ENCODE data around the gene RYR1.

Gene RYR1

GRCh38 chr19:38387550-38388348, 45.7 kb upstream of the RYR1 start, which contains the start of gene GGN:
TSS of gene GGN (minus strand) at chr19:38388034. CDS start at chr19:38387261, 773 bp downstream.
- peak; percentile 65 to 68 for DNase-seq (ENCODE audit: low read depth in 1 of 2, low spot score in 1 of 2)
- peaks cover 18% of the 10 kb centered on the region for H3K27me3 ChIP-seq (ENCODE audit: insufficient read depth, poor library complexity, severe bottlenecking)
- TF ChIP-seq SPI1 (IDR thresholded peaks at IDR 0.05; ENCODE audit: borderline replicate concordance, low read depth) (no peak), GABPA (IDR thresholded peaks at IDR 0.05; ENCODE audit: low read depth) (no peak), POLR2AphosphoS5 (IDR thresholded peaks at IDR 0.05; ENCODE audit: low read depth) (no peak), CTCF (IDR thresholded peaks at IDR 0.05; ENCODE audit: insufficient read depth, low read length) (no peak)
- TF ChIP-seq, protein P1, sequence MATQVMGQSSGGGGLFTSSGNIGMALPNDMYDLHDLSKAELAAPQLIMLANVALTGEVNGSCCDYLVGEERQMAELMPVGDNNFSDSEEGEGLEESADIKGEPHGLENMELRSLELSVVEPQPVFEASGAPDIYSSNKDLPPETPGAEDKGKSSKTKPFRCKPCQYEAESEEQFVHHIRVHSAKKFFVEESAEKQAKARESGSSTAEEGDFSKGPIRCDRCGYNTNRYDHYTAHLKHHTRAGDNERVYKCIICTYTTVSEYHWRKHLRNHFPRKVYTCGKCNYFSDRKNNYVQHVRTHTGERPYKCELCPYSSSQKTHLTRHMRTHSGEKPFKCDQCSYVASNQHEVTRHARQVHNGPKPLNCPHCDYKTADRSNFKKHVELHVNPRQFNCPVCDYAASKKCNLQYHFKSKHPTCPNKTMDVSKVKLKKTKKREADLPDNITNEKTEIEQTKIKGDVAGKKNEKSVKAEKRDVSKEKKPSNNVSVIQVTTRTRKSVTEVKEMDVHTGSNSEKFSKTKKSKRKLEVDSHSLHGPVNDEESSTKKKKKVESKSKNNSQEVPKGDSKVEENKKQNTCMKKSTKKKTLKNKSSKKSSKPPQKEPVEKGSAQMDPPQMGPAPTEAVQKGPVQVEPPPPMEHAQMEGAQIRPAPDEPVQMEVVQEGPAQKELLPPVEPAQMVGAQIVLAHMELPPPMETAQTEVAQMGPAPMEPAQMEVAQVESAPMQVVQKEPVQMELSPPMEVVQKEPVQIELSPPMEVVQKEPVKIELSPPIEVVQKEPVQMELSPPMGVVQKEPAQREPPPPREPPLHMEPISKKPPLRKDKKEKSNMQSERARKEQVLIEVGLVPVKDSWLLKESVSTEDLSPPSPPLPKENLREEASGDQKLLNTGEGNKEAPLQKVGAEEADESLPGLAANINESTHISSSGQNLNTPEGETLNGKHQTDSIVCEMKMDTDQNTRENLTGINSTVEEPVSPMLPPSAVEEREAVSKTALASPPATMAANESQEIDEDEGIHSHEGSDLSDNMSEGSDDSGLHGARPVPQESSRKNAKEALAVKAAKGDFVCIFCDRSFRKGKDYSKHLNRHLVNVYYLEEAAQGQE (IDR thresholded peaks at IDR 0.05; ENCODE audit: insufficient replicate concordance, low read depth), result no peak
- no peak within 1 kb of the TSS for H3K27ac ChIP-seq (replicated peaks)
- H3K4me3 ChIP-seq (replicated peaks; ENCODE audit: insufficient read depth, low read length), result peak within 1 kb of the TSS; percentile 25

GRCh38 chr19:38388349-38389100, 45.0 kb upstream of the RYR1 start, which contains the start of gene SPRED3:
TSS of gene SPRED3 (plus strand) at chr19:38388697. CDS start at chr19:38390303, 1,606 bp downstream.
- TF ChIP-seq GABPA (IDR thresholded peaks at IDR 0.05; ENCODE audit: low read depth) (no peak), POLR2AphosphoS5 (IDR thresholded peaks at IDR 0.05; ENCODE audit: low read depth) (no peak), CTCF (IDR thresholded peaks at IDR 0.05; ENCODE audit: insufficient read depth, low read length) (no peak), SPI1 (IDR thresholded peaks at IDR 0.05; ENCODE audit: borderline replicate concordance, low read depth) (no peak)
- TF ChIP-seq, protein P1 (IDR thresholded peaks at IDR 0.05; ENCODE audit: insufficient replicate concordance, low read depth), result no peak
- peak within 1 kb of the TSS; percentile 25 for H3K4me3 ChIP-seq (replicated peaks; ENCODE audit: insufficient read depth, low read length)
- H3K27ac ChIP-seq (replicated peaks), result no peak within 1 kb of the TSS
- H3K27me3 ChIP-seq (ENCODE audit: insufficient read depth, poor library complexity, severe bottlenecking), result peaks cover 19% of the 10 kb centered on the region
- DNase-seq (ENCODE audit: low read depth in 1 of 2, low spot score in 1 of 2), result no peak

GRCh38 chr19:38389101-38389925, 44.2 kb upstream of the RYR1 start:
- no peak for DNase-seq (ENCODE audit: low read depth in 1 of 2, low spot score in 1 of 2)
- no peak overlapping the region for H3K4me3 ChIP-seq (replicated peaks; ENCODE audit: insufficient read depth, low read length)

More at GRCh38 chr19:38389101-38389925, 44.2 kb upstream of the RYR1 start:
- Histone ChIP-seq H3K27me3 (ENCODE audit: insufficient read depth, poor library complexity, severe bottlenecking) (peaks cover 26% of the 10 kb centered on the region), H3K27ac (replicated peaks) (no peak overlapping the region)
- no peak for TF ChIP-seq SPI1 (IDR thresholded peaks at IDR 0.05; ENCODE audit: borderline replicate concordance, low read depth)
- TF ChIP-seq, protein P1 (IDR thresholded peaks at IDR 0.05; ENCODE audit: insufficient replicate concordance, low read depth), result no peak

All from HL-60 (cell line).